C4-2B (cell line): ENCODE measurements around the gene AIRE.

Experiments used
- CTCF ChIP-seq: fragments of 450-650 bp; conservative IDR thresholded peaks from 2 replicates; pipeline ENCODE4 v1.5.1; 2017; ENCODE audit warnings: mild to moderate bottlenecking
- ZFX ChIP-seq: fragments of 450-650 bp; IDR thresholded peaks from 2 replicates; pipeline ENCODE4 v1.6.1; 2017

- TF ChIP-seq CTCF (no peak), ZFX (no peak)
Observed at GRCh38 chr21:44329086-44329889, 43.6 kb downstream of the AIRE start.
